ENCODE measurements around the gene DYNC1I1. TPM values are rescaled to one million over a fixed set of nuclear protein-coding genes. Genes with fewer than 3 reads are reported as not detected.

The DYNC1I1 gene
- total and polyA plus RNA-seq, 2 of the 4 experiments (the other 2 are of a cell fraction) = under 0.01 to 0.15 TPM

DNA sequence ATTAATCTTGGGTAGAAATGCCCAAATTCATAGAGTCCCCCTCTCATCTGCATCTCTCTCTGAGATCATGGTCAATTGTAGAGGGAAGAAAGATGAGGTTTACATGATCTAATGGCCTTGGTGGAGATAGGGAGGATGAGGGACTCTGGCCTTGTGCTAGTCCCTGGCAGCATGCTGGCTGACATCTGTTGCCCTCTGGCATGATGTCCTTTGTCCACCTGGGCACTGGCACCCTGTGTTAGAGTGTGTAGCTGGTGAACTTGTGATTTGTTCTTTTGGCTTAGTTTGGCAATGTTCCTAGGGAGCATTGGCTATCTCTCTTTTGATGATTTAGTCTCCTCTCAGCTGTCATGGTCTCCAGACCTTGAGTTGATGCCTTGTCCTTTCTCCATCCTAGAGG is 103.2 kb downstream of the DYNC1I1 start:
- H4K8ac ChIP-seq (ENCODE audit: low read depth in 2 of 2, low read length in 2 of 2) = no peak overlapping the region
- H4K5ac ChIP-seq (ENCODE audit: low read depth, low read length) = no peak overlapping the region
- DNase-seq (no peak), ATAC-seq (ENCODE audit: low read depth) (no peak)
- CTCF ChIA-PET = no interaction called here
- H3K9ac ChIP-seq (ENCODE audit: low read depth, low read length) = no peak overlapping the region
- H2BK15ac ChIP-seq (ENCODE audit: low read depth, low read length) = no peak overlapping the region
- dilution Hi-C loops (cut with HindIII; ENCODE audit: low sequenced_read_pairs, unreplicated experiment) (no loop called here), in situ Hi-C loops (cut with MboI; ENCODE audit: low sequenced_read_pairs) (no loop called here), intact Hi-C loops (cut with micrococcal nuclease) (no loop called here)
- no peak overlapping the region for H2AK5ac ChIP-seq (ENCODE audit: low read depth, low read length)
- no TSS peak for BruUV-seq (replicated peaks)
- H3K23ac ChIP-seq (ENCODE audit: low read depth, low read length) = no peak overlapping the region
- H3K4me3 ChIP-seq (ENCODE audit: insufficient read depth, low read depth, low read length) = no peak overlapping the region
- H2AK9ac ChIP-seq (replicated peaks; ENCODE audit: low read depth, low read length, poor library complexity) = no peak overlapping the region
- H3K27ac ChIP-seq (ENCODE audit: insufficient read depth, low read length) = no peak overlapping the region
- no peaks in the 10 kb centered on the region for H3K9me1 ChIP-seq (ENCODE audit: insufficient read depth, low read length)
- no peak overlapping the region for H3K4me2 ChIP-seq (ENCODE audit: low read depth, low read length)
- no peak overlapping the region for H2BK120ac ChIP-seq (ENCODE audit: low read depth, low read length)
- no peak overlapping the region for H3K18ac ChIP-seq (ENCODE audit: low read depth, low read length)
- no peaks in the 10 kb centered on the region for H4K20me1 ChIP-seq (ENCODE audit: insufficient read depth, low read length)
- H2BK20ac ChIP-seq (ENCODE audit: low read depth, low read length) = no peak overlapping the region
- H3K4me1 ChIP-seq (ENCODE audit: control insufficient read depth, insufficient read depth, low read length) = no peaks in the 10 kb centered on the region
- no peak overlapping the region for H3K56ac ChIP-seq (ENCODE audit: extremely low read depth, insufficient read depth, low read length)
- H3K9me3 ChIP-seq (ENCODE audit: control insufficient read depth, insufficient read depth, low read length) = no peaks in the 10 kb centered on the region
- H3K14ac ChIP-seq (replicated peaks; ENCODE audit: low read depth, low read length) = no peak overlapping the region
- no peak overlapping the region for H2BK5ac ChIP-seq (ENCODE audit: low read depth, low read length, poor library complexity, severe bottlenecking)
- no peak overlapping the region for H4K91ac ChIP-seq (ENCODE audit: insufficient read depth, low read depth, low read length)
- no peaks in the 10 kb centered on the region for H3K27me3 ChIP-seq (ENCODE audit: control insufficient read depth, insufficient read depth, low read length)
- POLR2A ChIA-PET (ENCODE audit: unreplicated experiment) = no interaction called here
- TF ChIP-seq, protein P1, sequence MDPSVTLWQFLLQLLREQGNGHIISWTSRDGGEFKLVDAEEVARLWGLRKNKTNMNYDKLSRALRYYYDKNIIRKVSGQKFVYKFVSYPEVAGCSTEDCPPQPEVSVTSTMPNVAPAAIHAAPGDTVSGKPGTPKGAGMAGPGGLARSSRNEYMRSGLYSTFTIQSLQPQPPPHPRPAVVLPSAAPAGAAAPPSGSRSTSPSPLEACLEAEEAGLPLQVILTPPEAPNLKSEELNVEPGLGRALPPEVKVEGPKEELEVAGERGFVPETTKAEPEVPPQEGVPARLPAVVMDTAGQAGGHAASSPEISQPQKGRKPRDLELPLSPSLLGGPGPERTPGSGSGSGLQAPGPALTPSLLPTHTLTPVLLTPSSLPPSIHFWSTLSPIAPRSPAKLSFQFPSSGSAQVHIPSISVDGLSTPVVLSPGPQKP (IDR thresholded peaks at IDR 0.05; ENCODE audit: borderline replicate concordance, low read depth, low read length) = no peak
- H2AFZ ChIP-seq (replicated peaks; ENCODE audit: low read length, poor library complexity) = no peak overlapping the region
- no peak overlapping the region for H3K4ac ChIP-seq (ENCODE audit: low read depth, low read length)
- H3K79me1 ChIP-seq (ENCODE audit: low read depth in 1 of 2, low read length in 2 of 2) = no peaks in the 10 kb centered on the region
- H3K36me3 ChIP-seq (ENCODE audit: control insufficient read depth, insufficient read depth, low read length) = no peaks in the 10 kb centered on the region
